Mesothelial cell of epicardium (in vitro differentiated cells): ENCODE data around the gene ULBP2. TPM values are rescaled to one million over a fixed set of nuclear protein-coding genes. Genes with fewer than 3 reads are reported as not detected.
"Not testable (repeated sequence)": the region's sequence is repeated elsewhere in the genome, so short reads cannot be mapped to it uniquely, and the experiment has no call there.

Experiments
- DNase-seq, 2 experiments: peaks; one replicate each; pipeline ENCODE4 v3.0.0; 2021; ENCODE audit warnings: low spot score in 2 of 2; ENCODE audit not compliant: unreplicated experiment in 2 of 2
- H3K27ac Mint-ChIP-seq: 2 replicates; pipeline ENCODE4 v1.8.0; 2021; ENCODE audit warnings: mixed read lengths
- H3K27me3 Mint-ChIP-seq: 2 replicates; pipeline ENCODE4 v1.8.0; 2021; ENCODE audit warnings: low read depth, mixed read lengths
- H3K36me3 Mint-ChIP-seq: 2 replicates; pipeline ENCODE4 v1.8.0; 2021; ENCODE audit warnings: mixed read lengths
- H3K4me1 Mint-ChIP-seq: 2 replicates; pipeline ENCODE4 v1.8.0; 2021; ENCODE audit warnings: mixed read lengths
- H3K4me3 Mint-ChIP-seq: 2 replicates; pipeline ENCODE4 v1.8.0; 2021; ENCODE audit warnings: mild to moderate bottlenecking, moderate library complexity, mixed read lengths
- H3K9me3 Mint-ChIP-seq: 2 replicates; pipeline ENCODE4 v1.8.0; 2021; ENCODE audit warnings: mixed read lengths
- CTCF ChIP-seq: fragments of 200-600 bp; sonication (generic); IDR thresholded peaks from one replicate; pipeline ENCODE4 v1.5.0; 2021; ENCODE audit warnings: antibody characterized with exemption; ENCODE audit not compliant: unreplicated experiment
- total RNA-seq: library from RNA; stranded (reverse); gene quantifications from 3 replicates; pipeline ENCODE4 v1.2.1, GENCODE V29; 2021

Gene ULBP2
- total RNA-seq, 1 donor from 2014 or later, result 0.42 TPM

DNA sequence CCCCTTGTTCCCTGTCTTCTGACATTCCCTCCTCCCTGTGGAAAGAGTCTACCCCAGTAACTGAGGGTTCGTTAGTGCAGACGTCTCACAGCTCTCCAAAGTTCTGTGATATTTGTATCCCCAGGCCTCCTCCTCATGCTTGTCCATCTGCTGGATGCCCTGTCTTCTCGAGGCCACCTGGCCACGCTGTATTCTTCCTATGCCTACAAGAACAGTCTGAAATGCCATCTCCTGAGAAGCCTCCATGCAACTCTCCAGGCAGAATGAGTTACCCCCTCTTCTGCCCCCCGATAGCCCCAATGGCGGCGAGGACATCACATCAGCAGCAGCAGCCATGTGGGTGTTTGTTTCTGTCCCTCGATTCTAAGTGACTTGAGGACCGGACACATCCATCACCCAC, 9.3 kb downstream of the ULBP2 start:
- H3K27me3 Mint-ChIP-seq, result peaks cover 91% of the 10 kb centered on the region
- DNase-seq, result no peak
- H3K4me1 Mint-ChIP-seq, result peaks cover 2% of the 10 kb centered on the region
- no peak for TF ChIP-seq CTCF
- no peak overlapping the region for H3K27ac Mint-ChIP-seq
- no peaks in the 10 kb centered on the region for H3K36me3 Mint-ChIP-seq
- H3K4me3 Mint-ChIP-seq, result no peak overlapping the region
- no peaks in the 10 kb centered on the region for H3K9me3 Mint-ChIP-seq

DNA sequence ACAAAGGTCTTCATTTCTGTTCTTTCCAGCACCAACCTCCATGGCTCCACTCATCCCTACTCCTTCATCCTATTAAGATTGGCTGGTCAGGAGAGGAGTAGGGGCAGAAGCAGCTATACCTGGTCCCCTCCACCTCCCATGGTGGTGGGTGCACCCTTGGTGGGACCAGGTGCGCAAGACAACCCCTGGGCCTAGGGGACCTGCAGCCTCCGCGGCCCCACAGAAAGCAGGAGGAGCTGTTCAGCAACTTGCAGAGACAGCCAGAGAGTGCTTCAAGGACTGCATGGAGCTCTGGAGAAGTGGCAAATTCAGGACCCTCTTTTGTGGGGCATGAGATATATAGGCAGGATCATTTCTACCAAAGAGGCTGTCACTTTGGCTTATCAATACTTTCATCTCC, 9.8 kb downstream of the ULBP2 start:
- DNase-seq, result no peak
- TF ChIP-seq CTCF, result no peak
- H3K4me3 Mint-ChIP-seq, result no peak overlapping the region
- no peak overlapping the region for H3K27ac Mint-ChIP-seq
- no peaks in the 10 kb centered on the region for H3K9me3 Mint-ChIP-seq
- peaks cover 90% of the 10 kb centered on the region for H3K27me3 Mint-ChIP-seq
- peaks cover 2% of the 10 kb centered on the region for H3K4me1 Mint-ChIP-seq
- H3K36me3 Mint-ChIP-seq, result no peaks in the 10 kb centered on the region

- not testable (repeated sequence) for H3K9me3 Mint-ChIP-seq, H3K27ac Mint-ChIP-seq, H3K4me1 Mint-ChIP-seq, DNase-seq, H3K36me3 Mint-ChIP-seq, H3K4me3 Mint-ChIP-seq
- H3K27me3 Mint-ChIP-seq, result peaks cover 96% of the 10 kb centered on the region
These were observed 11.6 kb downstream of the ULBP2 start for GRCh38 chr6:149953390-149953789.

GRCh38 chr6:149953934-149954327, 12.1 kb downstream of the ULBP2 start:
- not testable (repeated sequence) for DNase-seq, H3K4me3 Mint-ChIP-seq, H3K9me3 Mint-ChIP-seq, H3K36me3 Mint-ChIP-seq, H3K27ac Mint-ChIP-seq, H3K4me1 Mint-ChIP-seq
- peaks cover 96% of the 10 kb centered on the region for H3K27me3 Mint-ChIP-seq

DNA sequence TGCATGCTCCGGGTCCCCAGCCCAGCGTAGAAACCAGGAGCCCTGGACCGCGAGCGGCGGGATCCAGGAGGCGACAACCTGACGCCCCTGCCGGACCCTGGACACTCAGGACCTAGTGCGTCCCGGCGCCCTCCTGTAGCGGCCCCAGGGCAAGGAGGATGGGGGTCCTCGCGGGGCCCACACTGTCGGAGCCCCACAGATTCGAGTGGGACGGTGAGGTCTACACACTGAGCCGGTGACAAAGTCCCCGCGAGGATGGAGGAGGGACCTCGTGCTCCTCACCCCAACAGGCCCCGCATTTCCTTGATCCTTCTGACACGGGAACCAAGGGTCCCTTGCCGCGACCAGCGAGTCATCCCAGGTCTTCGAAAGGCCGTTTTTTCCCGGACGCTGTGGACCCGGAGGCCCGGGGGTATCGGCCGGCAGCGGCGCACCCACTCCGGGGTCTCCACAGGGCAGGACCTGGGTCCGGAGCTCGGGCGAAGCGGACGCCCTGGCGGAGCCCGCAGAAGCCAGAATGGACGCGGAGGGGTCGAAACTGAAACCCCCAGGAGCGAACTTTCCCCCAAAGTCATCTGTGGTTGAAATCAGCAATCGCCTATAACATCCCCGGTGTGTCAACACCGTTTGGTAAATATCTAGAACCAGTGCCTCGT, 12.6 kb downstream of the ULBP2 start:
- not testable (repeated sequence) for H3K4me3 Mint-ChIP-seq, H3K4me1 Mint-ChIP-seq, H3K36me3 Mint-ChIP-seq, H3K27ac Mint-ChIP-seq, DNase-seq, H3K9me3 Mint-ChIP-seq
- peaks cover 96% of the 10 kb centered on the region for H3K27me3 Mint-ChIP-seq

GRCh38 chr6:149954984-149955653, 13.3 kb downstream of the ULBP2 start:
- peaks cover 96% of the 10 kb centered on the region for H3K27me3 Mint-ChIP-seq
- H3K4me3 Mint-ChIP-seq, DNase-seq, H3K27ac Mint-ChIP-seq, H3K36me3 Mint-ChIP-seq, H3K4me1 Mint-ChIP-seq, H3K9me3 Mint-ChIP-seq: not testable (repeated sequence)

DNA sequence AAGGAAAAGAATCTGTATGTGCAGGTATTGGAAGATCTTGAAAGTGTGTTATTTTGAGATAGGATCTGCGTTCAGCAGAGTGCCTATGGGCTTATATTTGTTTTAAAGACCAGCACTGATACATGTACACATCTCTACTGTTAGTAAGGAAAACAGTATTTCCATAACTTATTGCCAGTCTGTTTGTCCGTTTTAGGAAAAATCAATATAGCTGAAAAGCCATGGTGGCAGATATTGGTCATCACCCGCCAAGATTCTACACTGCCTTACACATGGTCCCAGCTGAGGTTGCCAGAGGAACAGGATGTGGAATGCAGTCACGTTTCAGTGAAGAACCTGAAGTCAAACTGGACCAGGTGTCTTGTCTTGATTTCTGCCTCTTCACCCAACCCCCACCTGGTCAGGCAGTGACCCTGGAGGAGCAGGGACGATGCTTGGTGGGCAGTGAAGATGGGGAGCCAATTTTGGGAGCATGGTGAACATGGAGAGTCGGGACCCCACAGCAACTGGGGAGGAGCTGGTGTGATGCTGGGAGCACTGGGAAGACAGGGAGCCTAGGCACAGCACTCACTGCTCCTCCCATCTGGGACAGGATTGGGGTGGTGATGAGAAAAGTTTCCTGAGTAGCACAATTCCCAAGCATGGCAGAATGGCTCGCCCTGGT, 14.0 kb downstream of the ULBP2 start:
- H3K36me3 Mint-ChIP-seq, H3K27ac Mint-ChIP-seq, H3K4me3 Mint-ChIP-seq, H3K4me1 Mint-ChIP-seq, H3K9me3 Mint-ChIP-seq, DNase-seq: not testable (repeated sequence)
- H3K27me3 Mint-ChIP-seq, result peaks cover 96% of the 10 kb centered on the region

GRCh38 chr6:149958124-149958523, 16.3 kb downstream of the ULBP2 start:
- not testable (repeated sequence) for H3K4me3 Mint-ChIP-seq, H3K27ac Mint-ChIP-seq, H3K9me3 Mint-ChIP-seq, DNase-seq, H3K36me3 Mint-ChIP-seq, H3K4me1 Mint-ChIP-seq
- H3K27me3 Mint-ChIP-seq, result peaks cover 96% of the 10 kb centered on the region

DNA sequence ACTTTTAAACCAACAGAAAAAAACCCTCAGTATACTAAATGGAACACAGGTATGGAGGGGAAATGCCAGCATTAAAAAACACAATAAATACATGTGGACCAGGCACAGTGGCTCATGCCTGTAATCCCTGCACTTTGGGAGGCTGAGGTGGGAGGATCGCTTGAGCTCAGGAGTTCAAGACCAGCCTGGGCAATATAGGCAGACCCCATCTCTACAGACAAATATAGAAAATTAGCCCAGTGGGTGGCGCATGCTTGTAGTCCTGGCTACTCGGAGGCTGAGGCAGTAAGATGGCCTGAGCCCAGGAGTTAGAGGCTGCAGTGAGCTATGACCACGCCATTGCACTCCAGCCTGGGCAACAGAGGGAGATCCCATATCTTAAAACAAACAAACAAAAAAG, 18.0 kb downstream of the ULBP2 start:
- Mint-ChIP-seq H3K4me1 (peaks cover 15% of the 10 kb centered on the region), H3K27me3 (peaks cover 99% of the 10 kb centered on the region)
- not testable (repeated sequence) for H3K27ac Mint-ChIP-seq, DNase-seq, H3K9me3 Mint-ChIP-seq, H3K36me3 Mint-ChIP-seq, H3K4me3 Mint-ChIP-seq
